GM12878 (cell line): ENCODE measurements around the gene PLA2G4C. TPM values are rescaled to one million over a fixed set of nuclear protein-coding genes. Genes with fewer than 3 reads are reported as not detected.

Experiments
- ATAC-seq: fragments of 200-7000 bp; cut with Tn5 transposase; 3 replicates; pipeline ENCODE4 v1.9.1; 2020; ENCODE audit warnings: mild to moderate bottlenecking, moderate library complexity
- BruUV-seq: library from RNA; stranded (reverse); fragments of 400-500 nt; replicated peaks from 2 replicates; lab custom pipeline; 2021; lab: Mats Ljungman, UMichigan
- CTCF ChIA-PET: fragments of 300-600 bp; sonication (Branson Sonifier 250); formaldehyde crosslinking; extraction: SDS; loops from one replicate; lab custom pipeline; 2021; ENCODE audit warnings: inconsistent platforms; lab: Yijun Ruan, JAX
- POLR2A ChIA-PET: fragments of 350-600 bp; formaldehyde crosslinking; extraction: SDS; loops from one replicate; lab custom pipeline; 2021; ENCODE audit warnings: inconsistent platforms; lab: Charles Lee
- RAD21 ChIA-PET: fragments of 300-600 bp; sonication (Branson Sonifier 250); formaldehyde crosslinking; loops from one replicate; lab custom pipeline; 2023; ENCODE audit warnings: antibody characterized with exemption; ENCODE audit not compliant: unreplicated experiment; lab: Charles Lee
- SMC1A ChIA-PET: fragments of 300-600 bp; sonication (Branson Sonifier 250); formaldehyde crosslinking; loops from one replicate; lab custom pipeline; 2023; ENCODE audit not compliant: unreplicated experiment, uncharacterized antibody; lab: Charles Lee
- DNase-seq: peaks from one replicate; pipeline ENCODE4 v3.0.0-alpha.2; 2011; ENCODE audit warnings: low read depth, low spot score
- FAIRE-seq: peaks from 3 replicates; lab custom pipeline; 2011; peaks lifted over from hg19 to GRCh38; lab: Jason Lieb, UNC
- H2AFZ ChIP-seq: 2 replicates; pipeline ENCODE4 v1.6.0; 2011; ENCODE audit warnings: low read depth, low read length, control low read depth; ENCODE audit not compliant: control insufficient read depth
- H3K27ac ChIP-seq: 2 replicates; pipeline ENCODE4 v1.5.1; 2011; ENCODE audit warnings: control low read depth; ENCODE audit not compliant: control insufficient read depth, insufficient read depth
- H3K27me3 ChIP-seq, 2 experiments: replicated peaks in 1 of 2; 2 replicates each; pipeline versions ENCODE4 v1.6.0 to v1.6.1; 2011; ENCODE audit warnings: low read length in 1 of 2; ENCODE audit not compliant: control insufficient read depth in 2 of 2, insufficient read depth in 2 of 2
- H3K36me3 ChIP-seq, 2 experiments: 2 replicates each; pipeline ENCODE4 v1.5.1; 2011; ENCODE audit warnings: low read length in 1 of 2; ENCODE audit not compliant: control insufficient read depth in 2 of 2, insufficient read depth in 2 of 2
- H3K4me1 ChIP-seq: 2 replicates; pipeline ENCODE4 v1.6.1; 2011; ENCODE audit warnings: mild to moderate bottlenecking, low read length, moderate library complexity, mixed read lengths; ENCODE audit not compliant: control insufficient read depth, insufficient read depth
- H3K4me2 ChIP-seq: 2 replicates; pipeline ENCODE4 v1.6.0; 2011; ENCODE audit warnings: control low read depth; ENCODE audit not compliant: control insufficient read depth, insufficient read depth
- H3K4me3 ChIP-seq: fragments of 200-600 bp; sonication (generic); 2 replicates; pipeline ENCODE4 v1.5.1; 2016
- H3K79me2 ChIP-seq: 2 replicates; pipeline ENCODE4 v1.6.0; 2011; ENCODE audit warnings: low read length; ENCODE audit not compliant: control insufficient read depth, insufficient read depth
- H3K9ac ChIP-seq: 2 replicates; pipeline ENCODE4 v1.8.0; 2011; ENCODE audit warnings: low read length, control low read depth, mixed read lengths; ENCODE audit not compliant: control insufficient read depth, insufficient read depth
- H3K9me3 ChIP-seq: replicated peaks from 3 replicates; pipeline ENCODE4 v1.5.1; 2011; ENCODE audit warnings: mild to moderate bottlenecking, low read length; ENCODE audit not compliant: control insufficient read depth, insufficient read depth
- H4K20me1 ChIP-seq: 2 replicates; pipeline ENCODE4 v1.6.0; 2011; ENCODE audit not compliant: control insufficient read depth, insufficient read depth
- BACH1 ChIP-seq: fragments of 450-650 bp; IDR thresholded peaks from 2 replicates; pipeline ENCODE4 v1.6.1; 2017; ENCODE audit warnings: mild to moderate bottlenecking, borderline replicate concordance
- BRCA1 ChIP-seq: IDR thresholded peaks from 2 replicates; pipeline ENCODE4 v1.6.1; 2011; ENCODE audit warnings: low read depth, low read length, improper control_type of control experiment
- CHD4 ChIP-seq: fragments of 200-600 bp; sonication (generic); IDR thresholded peaks from 2 replicates; pipeline ENCODE4 v1.6.1; 2016; ENCODE audit warnings: mild to moderate bottlenecking
- EZH2 ChIP-seq: IDR thresholded peaks from 2 replicates; pipeline ENCODE4 v1.6.1; 2012; ENCODE audit warnings: low read depth, mild to moderate bottlenecking, control low read depth, inconsistent platforms, low read length, borderline replicate concordance; ENCODE audit not compliant: control insufficient read depth
- SREBF1 ChIP-seq: IDR thresholded peaks from 2 replicates; pipeline ENCODE4 v1.6.1; 2012; ENCODE audit warnings: mild to moderate bottlenecking, low read length
- TARDBP ChIP-seq: IDR thresholded peaks from 2 replicates; pipeline ENCODE4 v1.6.1; 2016; ENCODE audit warnings: borderline replicate concordance
- TCF12 ChIP-seq: IDR thresholded peaks from 2 replicates; pipeline ENCODE4 v1.6.1; 2011; ENCODE audit warnings: low read depth, mild to moderate bottlenecking, low read length
- WGBS: methylation state at CpG from one replicate; pipeline ENCODE4 v1.1.6; 2016; ENCODE audit warnings: low lambda C conversion rate; ENCODE audit not compliant: insufficient replicate concordance, insufficient coverage; ENCODE audit errors: missing lambda C conversion rate; 5-methylcytosine and 5-hydroxymethylcytosine counted together
- in situ Hi-C: fragments of 300-500 bp; cut with MboI; formaldehyde crosslinking; loops from 9 replicates; pipeline ENCODE4 v1.14.3; 2018; ENCODE audit warnings: mixed read lengths
- intact Hi-C: fragments of 100-400 bp; cut with micrococcal nuclease; formaldehyde crosslinking; loops from one replicate; pipeline ENCODE4 v1.14.2; 2022; ENCODE audit not compliant: unreplicated experiment
- polyA plus RNA-seq, 11 experiments: library from polyadenylated mRNA; depleted of rRNA in 4 of 11; unstranded in 6 of 11; stranded (reverse) in 5 of 11; fragments of >200 nt; fragmentation: Nextera tagmentation in 4 of 11; fragmentation: Illumina TruSeq in 1 of 11; extraction: Ambion mirVana in 4 of 11; extraction: Trizol in 1 of 11; gene quantifications; 1 replicate in 1 of 11; 2 replicates in 10 of 11; pipeline versions ENCODE4 v1.2.1 to v1.2.3, GENCODE V29; 2011 to 2016; ENCODE audit warnings: inconsistent platforms in 2 of 11, missing spikeins in 2 of 11, low read depth in 1 of 11
- total RNA-seq, 4 experiments: library from RNA; depleted of rRNA in 3 of 4; stranded (reverse); fragments of >200 nt in 3 of 4; fragmentation: Illumina TruSeq in 1 of 4; extraction: Trizol in 1 of 4; gene quantifications; 2 replicates each; pipeline versions ENCODE4 v1.2.1 to v1.2.3, GENCODE V29; 2013 to 2021
- TF ChIP-seq, protein P1 (sequence below): IDR thresholded peaks from 2 replicates; pipeline ENCODE4 v1.6.1; 2011; ENCODE audit warnings: low read depth, low read length, improper control_type of control experiment, borderline replicate concordance
- TF ChIP-seq, protein P2 (sequence below): fragments of 150-350 bp; IDR thresholded peaks from 2 replicates; pipeline ENCODE4 v1.6.1; 2014; ENCODE audit warnings: mild to moderate bottlenecking, low read depth, low read length
- TF ChIP-seq, protein P3 (sequence below): fragments of 450-650 bp; IDR thresholded peaks from 2 replicates; pipeline ENCODE4 v1.6.1; 2018; ENCODE audit warnings: mild to moderate bottlenecking, low read depth, moderate library complexity; ENCODE audit not compliant: partially characterized antibody
- TF ChIP-seq, protein P4 (sequence below): IDR thresholded peaks from 2 replicates; pipeline ENCODE4 v1.6.1; 2011; ENCODE audit warnings: borderline replicate concordance, low read depth, mild to moderate bottlenecking, moderate library complexity, low read length; ENCODE audit not compliant: insufficient read depth, poor library complexity, severe bottlenecking

Gene PLA2G4C
- total and polyA plus RNA-seq, 10 of the 15 experiments (the other 5 are each of a cell fraction or from before 2014, with no cell fraction given): 0.53 to 3.6 (median 1.1) TPM

DNA sequence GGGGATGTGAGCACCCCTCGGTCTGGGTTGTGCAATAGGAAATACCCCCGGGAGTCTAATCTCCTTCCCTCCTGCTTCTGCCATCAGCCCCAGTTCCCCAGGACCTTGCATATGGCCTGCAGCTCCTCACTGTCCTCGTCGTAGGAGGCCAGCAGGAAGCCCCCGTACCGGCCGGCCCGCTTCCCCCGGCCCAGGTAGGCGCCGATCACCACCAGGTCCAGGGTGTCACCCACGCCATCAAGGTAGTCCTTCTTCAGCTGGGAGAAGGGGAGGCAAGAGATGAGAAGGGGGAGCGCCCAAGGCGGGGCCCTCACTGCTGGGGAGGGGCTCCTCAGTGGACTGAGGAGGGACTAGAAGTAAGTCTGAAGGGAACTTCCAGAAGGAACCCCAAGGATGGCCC is 10.4 kb upstream of the PLA2G4C start (continued):
- TF ChIP-seq, protein P1, sequence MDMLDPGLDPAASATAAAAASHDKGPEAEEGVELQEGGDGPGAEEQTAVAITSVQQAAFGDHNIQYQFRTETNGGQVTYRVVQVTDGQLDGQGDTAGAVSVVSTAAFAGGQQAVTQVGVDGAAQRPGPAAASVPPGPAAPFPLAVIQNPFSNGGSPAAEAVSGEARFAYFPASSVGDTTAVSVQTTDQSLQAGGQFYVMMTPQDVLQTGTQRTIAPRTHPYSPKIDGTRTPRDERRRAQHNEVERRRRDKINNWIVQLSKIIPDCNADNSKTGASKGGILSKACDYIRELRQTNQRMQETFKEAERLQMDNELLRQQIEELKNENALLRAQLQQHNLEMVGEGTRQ: no peak
- TF ChIP-seq TARDBP (no peak), EZH2 (no peak), SREBF1 (no peak)
- TF ChIP-seq, protein P2, sequence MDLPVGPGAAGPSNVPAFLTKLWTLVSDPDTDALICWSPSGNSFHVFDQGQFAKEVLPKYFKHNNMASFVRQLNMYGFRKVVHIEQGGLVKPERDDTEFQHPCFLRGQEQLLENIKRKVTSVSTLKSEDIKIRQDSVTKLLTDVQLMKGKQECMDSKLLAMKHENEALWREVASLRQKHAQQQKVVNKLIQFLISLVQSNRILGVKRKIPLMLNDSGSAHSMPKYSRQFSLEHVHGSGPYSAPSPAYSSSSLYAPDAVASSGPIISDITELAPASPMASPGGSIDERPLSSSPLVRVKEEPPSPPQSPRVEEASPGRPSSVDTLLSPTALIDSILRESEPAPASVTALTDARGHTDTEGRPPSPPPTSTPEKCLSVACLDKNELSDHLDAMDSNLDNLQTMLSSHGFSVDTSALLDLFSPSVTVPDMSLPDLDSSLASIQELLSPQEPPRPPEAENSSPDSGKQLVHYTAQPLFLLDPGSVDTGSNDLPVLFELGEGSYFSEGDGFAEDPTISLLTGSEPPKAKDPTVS: no peak
- TF ChIP-seq, protein P3, sequence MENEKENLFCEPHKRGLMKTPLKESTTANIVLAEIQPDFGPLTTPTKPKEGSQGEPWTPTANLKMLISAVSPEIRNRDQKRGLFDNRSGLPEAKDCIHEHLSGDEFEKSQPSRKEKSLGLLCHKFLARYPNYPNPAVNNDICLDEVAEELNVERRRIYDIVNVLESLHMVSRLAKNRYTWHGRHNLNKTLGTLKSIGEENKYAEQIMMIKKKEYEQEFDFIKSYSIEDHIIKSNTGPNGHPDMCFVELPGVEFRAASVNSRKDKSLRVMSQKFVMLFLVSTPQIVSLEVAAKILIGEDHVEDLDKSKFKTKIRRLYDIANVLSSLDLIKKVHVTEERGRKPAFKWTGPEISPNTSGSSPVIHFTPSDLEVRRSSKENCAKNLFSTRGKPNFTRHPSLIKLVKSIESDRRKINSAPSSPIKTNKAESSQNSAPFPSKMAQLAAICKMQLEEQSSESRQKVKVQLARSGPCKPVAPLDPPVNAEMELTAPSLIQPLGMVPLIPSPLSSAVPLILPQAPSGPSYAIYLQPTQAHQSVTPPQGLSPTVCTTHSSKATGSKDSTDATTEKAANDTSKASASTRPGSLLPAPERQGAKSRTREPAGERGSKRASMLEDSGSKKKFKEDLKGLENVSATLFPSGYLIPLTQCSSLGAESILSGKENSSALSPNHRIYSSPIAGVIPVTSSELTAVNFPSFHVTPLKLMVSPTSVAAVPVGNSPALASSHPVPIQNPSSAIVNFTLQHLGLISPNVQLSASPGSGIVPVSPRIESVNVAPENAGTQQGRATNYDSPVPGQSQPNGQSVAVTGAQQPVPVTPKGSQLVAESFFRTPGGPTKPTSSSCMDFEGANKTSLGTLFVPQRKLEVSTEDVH: no peak
- TF ChIP-seq, all 136 proteins: peak for 0

DNA sequence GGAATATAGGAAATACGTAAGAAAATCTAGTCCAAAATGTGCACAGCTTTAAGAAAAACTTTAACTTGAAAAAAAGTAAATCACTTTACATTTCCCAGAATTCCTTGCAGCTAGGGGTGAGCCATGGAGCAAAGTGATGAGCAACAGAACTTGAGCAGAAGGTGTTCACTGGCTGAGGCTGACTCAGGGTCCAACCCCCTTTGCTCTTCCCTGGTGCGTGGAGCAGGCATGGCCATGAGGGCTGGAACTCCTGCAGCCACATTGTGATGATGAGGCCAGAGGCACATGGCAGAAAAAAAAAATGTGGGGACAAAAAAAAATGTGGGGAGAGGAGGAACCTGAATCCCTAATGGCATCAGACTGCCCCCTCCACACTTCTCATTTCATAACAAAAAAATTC is 9.9 kb upstream of the PLA2G4C start:
- in situ Hi-C loops: no loop called here
- H3K27ac ChIP-seq: no peak overlapping the region
- SMC1A ChIA-PET: interaction anchor here (1.5 to 5.6 kb wide), 2 partner anchors 11 to 14 kb away, joined by 4 to 31 read pairs; partner anchors contain the start of gene PLA2G4C
- peaks cover 20% of the 10 kb centered on the region for H3K4me1 ChIP-seq
- no peak overlapping the region for H2AFZ ChIP-seq
- BruUV-seq: TSS peak; percentile 45
- TF ChIP-seq BRCA1: no peak
- TF ChIP-seq CHD4: no peak
- TF ChIP-seq BACH1: no peak
- no peak for TF ChIP-seq TCF12
- TF ChIP-seq, protein P4, sequence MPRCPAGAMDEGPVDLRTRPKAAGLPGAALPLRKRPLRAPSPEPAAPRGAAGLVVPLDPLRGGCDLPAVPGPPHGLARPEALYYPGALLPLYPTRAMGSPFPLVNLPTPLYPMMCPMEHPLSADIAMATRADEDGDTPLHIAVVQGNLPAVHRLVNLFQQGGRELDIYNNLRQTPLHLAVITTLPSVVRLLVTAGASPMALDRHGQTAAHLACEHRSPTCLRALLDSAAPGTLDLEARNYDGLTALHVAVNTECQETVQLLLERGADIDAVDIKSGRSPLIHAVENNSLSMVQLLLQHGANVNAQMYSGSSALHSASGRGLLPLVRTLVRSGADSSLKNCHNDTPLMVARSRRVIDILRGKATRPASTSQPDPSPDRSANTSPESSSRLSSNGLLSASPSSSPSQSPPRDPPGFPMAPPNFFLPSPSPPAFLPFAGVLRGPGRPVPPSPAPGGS: peak; percentile 22
- POLR2A ChIA-PET: interaction anchor here (2.3 kb wide), 1 partner anchor 10 kb away, joined by 8 read pairs; the partner anchor contains the start of gene PLA2G4C
- peaks cover 0 to 14% of the 10 kb centered on the region in 2 experiments; a peak in 3 of 4 replicates for H3K36me3 ChIP-seq
- RAD21 ChIA-PET: no interaction called here
- H3K9ac ChIP-seq: no peak overlapping the region
- FAIRE-seq (no peak), DNase-seq (no peak), ATAC-seq (no peak)
- CTCF ChIA-PET: interaction anchor here (1.5 to 10.0 kb wide), 2 partner anchors 11 to 19 kb away, joined by 4 to 85 read pairs; partner anchors contain the start of gene PLA2G4C
- no peaks in the 10 kb centered on the region for H3K27me3 ChIP-seq
- no peak overlapping the region for H3K4me3 ChIP-seq
- intact Hi-C loops: no loop called here
- no peaks in the 10 kb centered on the region for H3K79me2 ChIP-seq
- no peak overlapping the region for H3K4me2 ChIP-seq
- no peaks in the 10 kb centered on the region for H3K9me3 ChIP-seq
- no peaks in the 10 kb centered on the region for H4K20me1 ChIP-seq
- WGBS: 100% methylated on average over 2 of the region's 2 CpGs
